NCI-H1436 treated with DMSO at 0.1 percent for 48 hours (cell line): ENCODE results near the gene TNS3.

Source experiments
- DNase-seq: peaks from one replicate; lab custom pipeline; 2025; lab: John Stamatoyannopoulos, UW

The TNS3 gene

DNA sequence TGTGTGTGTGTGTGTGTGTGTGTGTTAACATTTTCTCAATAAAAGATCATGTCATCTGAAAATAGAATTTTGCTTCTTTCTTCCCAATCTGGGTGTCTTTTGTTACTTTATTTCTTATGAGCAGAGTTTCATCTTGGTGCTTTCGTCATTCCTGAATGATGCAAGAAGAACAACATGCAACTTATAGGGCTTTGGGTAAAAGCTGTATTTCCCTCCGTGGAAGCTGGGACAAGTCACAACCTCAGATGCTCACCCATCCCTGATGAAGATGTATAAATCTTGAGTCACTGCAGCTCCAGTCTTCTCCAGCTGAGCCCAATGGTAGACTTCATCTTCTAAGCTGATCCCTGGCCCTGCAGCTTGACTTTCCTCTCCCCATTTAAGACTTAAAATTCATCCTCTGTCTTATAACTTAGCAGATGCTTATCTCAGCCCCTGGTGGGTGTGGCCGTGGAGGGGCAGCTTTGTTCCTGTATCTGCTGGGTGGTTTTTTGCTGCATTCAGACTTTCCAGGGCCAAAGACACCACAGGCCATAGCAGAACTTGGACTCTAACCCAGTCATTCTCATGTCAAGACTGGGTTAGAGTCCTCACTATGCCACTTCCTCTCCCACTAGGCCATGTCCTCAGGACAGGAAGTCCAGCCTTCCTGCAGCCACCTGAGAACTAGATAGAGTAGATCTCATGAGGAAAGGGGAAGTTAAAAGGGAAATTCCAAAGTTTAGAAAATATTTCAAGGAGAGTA lies 356.4 kb downstream of the TNS3 start:
- no peak for DNase-seq
